ENCODE measurements around the gene TPX2.
"Not testable (repeated sequence)": the region's sequence is repeated elsewhere in the genome, so short reads cannot be mapped to it uniquely, and the experiment has no call there.

TPX2 gene

GRCh38 chr20:31721408-31722256 lies 17.5 kb upstream of the TPX2 start:
- DNase-seq: no peak

- peak; percentile 90 to 93 for DNase-seq
Measured at GRCh38 chr20:31722257-31723068, 16.6 kb upstream of the TPX2 start, which contains the start of gene BCL2L1. TSS of gene BCL2L1 (minus strand) at chr20:31722868. CDS start at chr20:31722218, 650 bp downstream.

- DNase-seq: no peak
Measured at GRCh38 chr20:31723069-31723318, 16.1 kb upstream of the TPX2 start.

- peak; percentile 98 for DNase-seq
Measured at GRCh38 chr20:31723319-31724078, 15.6 kb upstream of the TPX2 start.

- DNase-seq: no peak
Measured at GRCh38 chr20:31731321-31731717, 7.8 kb upstream of the TPX2 start.

- DNase-seq: no peak
Measured at GRCh38 chr20:31739550-31739977, 474 bp downstream of the TPX2 start.

GRCh38 chr20:31740208-31740607 lies 1.1 kb downstream of the TPX2 start:
- no peak for DNase-seq

GRCh38 chr20:31740656-31741323 lies 1.7 kb downstream of the TPX2 start:
- no peak for DNase-seq

- DNase-seq: no peak
Measured at GRCh38 chr20:31746068-31746878, 7.2 kb downstream of the TPX2 start.

GRCh38 chr20:31747028-31747427 lies 7.9 kb downstream of the TPX2 start:
- DNase-seq: not testable (repeated sequence)

GRCh38 chr20:31747640-31748039 lies 8.6 kb downstream of the TPX2 start:
- no peak for DNase-seq

GRCh38 chr20:31749223-31749622 lies 10.1 kb downstream of the TPX2 start:
- DNase-seq: no peak

GRCh38 chr20:31751126-31751525 lies 12.0 kb downstream of the TPX2 start:
- no peak for DNase-seq

- DNase-seq: no peak
Measured at GRCh38 chr20:31757254-31757653, 18.2 kb downstream of the TPX2 start.

- DNase-seq: no peak
Measured at GRCh38 chr20:31758521-31758920, 19.4 kb downstream of the TPX2 start.

GRCh38 chr20:31758991-31759390 lies 19.9 kb downstream of the TPX2 start:
- DNase-seq: no peak

- no peak for DNase-seq
Measured at GRCh38 chr20:31759836-31760518, 20.9 kb downstream of the TPX2 start.

GRCh38 chr20:31760519-31761240 lies 21.6 kb downstream of the TPX2 start:
- no peak for DNase-seq

GRCh38 chr20:31764641-31765305 lies 25.7 kb downstream of the TPX2 start:
- no peak for DNase-seq

- no peak for DNase-seq
Measured at GRCh38 chr20:31767805-31768204, 28.7 kb downstream of the TPX2 start.
